ENCODE data around the gene PRKD1. TPM values are rescaled to one million over a fixed set of nuclear protein-coding genes. Genes with fewer than 3 reads are reported as not detected.

PRKD1 gene
- total and polyA plus RNA-seq, 2 of the 13 experiments (the other 11 are each of a cell fraction or from before 2014, with no cell fraction given): 0.22 to 1.3 TPM

DNA sequence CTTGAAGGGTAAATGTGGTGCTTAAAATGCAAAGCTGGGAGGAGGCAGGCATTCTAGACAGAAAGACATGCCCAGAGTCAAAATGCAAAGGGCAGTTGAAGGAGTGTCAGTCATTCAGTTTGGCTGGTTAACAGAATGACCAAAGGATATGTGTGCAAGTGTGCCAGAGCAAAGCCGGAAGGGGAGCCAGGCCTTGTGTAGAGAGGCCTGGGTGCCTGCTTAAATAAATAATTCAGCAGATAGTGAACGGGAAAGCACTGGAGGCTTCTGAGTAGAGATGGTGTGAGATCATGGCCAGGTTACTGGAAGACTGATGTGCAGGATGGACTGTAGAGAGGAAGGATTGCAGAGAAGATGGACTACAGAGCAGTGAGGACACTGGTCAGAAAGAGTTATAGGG is 244.9 kb downstream of the PRKD1 start:
- ATAC-seq: no peak
- no peaks in the 10 kb centered on the region for H4K20me1 ChIP-seq (ENCODE audit: insufficient read depth, low read length)
- H3K9ac ChIP-seq (ENCODE audit: insufficient read depth, low read depth, low read length): no peak overlapping the region
- intact Hi-C loops (cut with micrococcal nuclease; ENCODE audit: unreplicated experiment) (no loop called here), in situ Hi-C loops (cut with HindIII; ENCODE audit: extremely low pct_ligation_motif_present, low pct_unique_long_range_greater_than_20kb) (no loop called here)
- no TSS peak for BruUV-seq (replicated peaks)
- no peak overlapping the region for H3K4me2 ChIP-seq (ENCODE audit: low read depth, low read length)
- TF ChIP-seq SETDB1 (CRISPR knock-in tag; IDR thresholded peaks at IDR 0.05; ENCODE audit: borderline replicate concordance) (no peak), TCF7 (IDR thresholded peaks at IDR 0.05; ENCODE audit: low read depth) (no peak)
- WGBS (ENCODE audit: low lambda C conversion rate): 13% methylated on average over 2 of the region's 2 CpGs
- H3K27me3 ChIP-seq (ENCODE audit: control insufficient read depth in 1 of 2, insufficient read depth in 2 of 2, low read length in 2 of 2): no peaks in the 10 kb centered on the region
- ChIA-PET CTCF (ENCODE audit: low intra/inter-chr PET ratio, low total read pairs) (no interaction called here), POLR2A (no interaction called here)
- no peaks in the 10 kb centered on the region for H3K79me2 ChIP-seq (ENCODE audit: insufficient read depth, low read length)
- DNase-seq (ENCODE audit: low spot score): no peak
- no peak overlapping the region for H2AFZ ChIP-seq (ENCODE audit: low read length)
- no peak for FAIRE-seq
- no peaks in the 10 kb centered on the region for H3K4me1 ChIP-seq (ENCODE audit: insufficient read depth, low read length)
- no peak overlapping the region for H3K27ac ChIP-seq (ENCODE audit: extremely low read length, insufficient read depth, low read length)
- peaks cover 97% of the 10 kb centered on the region for H3K9me3 ChIP-seq (ENCODE audit: low read length)
- H3K4me3 ChIP-seq (replicated peaks in 1 of 3; ENCODE audit: insufficient read depth in 1 of 3, low read depth in 2 of 3, low read length in 3 of 3): no peak overlapping the region
- H3K36me3 ChIP-seq (replicated peaks in 1 of 2; ENCODE audit: control insufficient read depth in 1 of 2, insufficient read depth in 2 of 2, low read length in 2 of 2): no peaks in the 10 kb centered on the region

DNA sequence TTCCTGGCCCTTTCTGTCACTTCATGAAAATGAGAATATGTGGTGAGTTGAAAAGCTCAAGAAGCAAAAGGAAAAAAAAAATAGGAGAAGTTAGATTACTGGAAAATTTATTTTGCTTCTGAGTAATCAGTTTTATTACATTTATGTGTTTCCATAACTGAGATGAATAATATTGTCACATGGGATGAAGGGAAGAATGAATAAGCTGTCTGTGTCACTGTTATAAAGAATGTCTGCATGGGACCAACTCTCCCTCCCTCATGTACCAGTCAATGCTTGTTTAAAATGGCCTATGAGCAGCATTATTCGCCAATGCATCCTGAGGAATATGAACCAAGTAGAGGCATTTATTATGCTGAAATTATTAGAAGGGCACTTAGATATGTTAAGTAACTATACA is 246.3 kb downstream of the PRKD1 start:
- BruUV-seq (replicated peaks): no TSS peak
- intact Hi-C loops (cut with micrococcal nuclease; ENCODE audit: unreplicated experiment) (no loop called here), in situ Hi-C loops (cut with HindIII; ENCODE audit: extremely low pct_ligation_motif_present, low pct_unique_long_range_greater_than_20kb) (no loop called here)
- Histone ChIP-seq H3K79me2 (ENCODE audit: insufficient read depth, low read length) (no peaks in the 10 kb centered on the region), H3K27me3 (ENCODE audit: control insufficient read depth in 1 of 2, insufficient read depth in 2 of 2, low read length in 2 of 2) (no peaks in the 10 kb centered on the region), H2AFZ (ENCODE audit: low read length) (no peak overlapping the region), H3K36me3 (replicated peaks in 1 of 2; ENCODE audit: control insufficient read depth in 1 of 2, insufficient read depth in 2 of 2, low read length in 2 of 2) (no peaks in the 10 kb centered on the region), H3K9me3 (ENCODE audit: low read length) (peaks cover 97% of the 10 kb centered on the region), H3K4me2 (ENCODE audit: low read depth, low read length) (no peak overlapping the region), H4K20me1 (ENCODE audit: insufficient read depth, low read length) (no peaks in the 10 kb centered on the region), H3K4me1 (ENCODE audit: insufficient read depth, low read length) (no peaks in the 10 kb centered on the region), H3K27ac (ENCODE audit: extremely low read length, insufficient read depth, low read length) (no peak overlapping the region), H3K9ac (ENCODE audit: insufficient read depth, low read depth, low read length) (no peak overlapping the region), H3K4me3 (replicated peaks in 1 of 3; ENCODE audit: insufficient read depth in 1 of 3, low read depth in 2 of 3, low read length in 3 of 3) (no peak overlapping the region)
- ChIA-PET CTCF (ENCODE audit: low intra/inter-chr PET ratio, low total read pairs) (no interaction called here), POLR2A (no interaction called here)
- ATAC-seq: no peak
- no peak for DNase-seq (ENCODE audit: low spot score)
- 20% methylated on average over 1 of the region's 1 CpG for WGBS (ENCODE audit: low lambda C conversion rate)
- FAIRE-seq: no peak
- TF ChIP-seq ZNF510 (CRISPR knock-in tag; IDR thresholded peaks at IDR 0.05; ENCODE audit: low read depth): no peak
- TF ChIP-seq POLR2AphosphoS2 (IDR thresholded peaks at IDR 0.05; ENCODE audit: low read depth, low read length): no peak
- TF ChIP-seq NR2F6 (IDR thresholded peaks at IDR 0.05): no peak
- no peak for TF ChIP-seq NR2F6 (CRISPR knock-in tag; IDR thresholded peaks at IDR 0.05)
- TF ChIP-seq RAD21 (CRISPR knock-in tag; IDR thresholded peaks at IDR 0.05): no peak
- TF ChIP-seq, protein P1, sequence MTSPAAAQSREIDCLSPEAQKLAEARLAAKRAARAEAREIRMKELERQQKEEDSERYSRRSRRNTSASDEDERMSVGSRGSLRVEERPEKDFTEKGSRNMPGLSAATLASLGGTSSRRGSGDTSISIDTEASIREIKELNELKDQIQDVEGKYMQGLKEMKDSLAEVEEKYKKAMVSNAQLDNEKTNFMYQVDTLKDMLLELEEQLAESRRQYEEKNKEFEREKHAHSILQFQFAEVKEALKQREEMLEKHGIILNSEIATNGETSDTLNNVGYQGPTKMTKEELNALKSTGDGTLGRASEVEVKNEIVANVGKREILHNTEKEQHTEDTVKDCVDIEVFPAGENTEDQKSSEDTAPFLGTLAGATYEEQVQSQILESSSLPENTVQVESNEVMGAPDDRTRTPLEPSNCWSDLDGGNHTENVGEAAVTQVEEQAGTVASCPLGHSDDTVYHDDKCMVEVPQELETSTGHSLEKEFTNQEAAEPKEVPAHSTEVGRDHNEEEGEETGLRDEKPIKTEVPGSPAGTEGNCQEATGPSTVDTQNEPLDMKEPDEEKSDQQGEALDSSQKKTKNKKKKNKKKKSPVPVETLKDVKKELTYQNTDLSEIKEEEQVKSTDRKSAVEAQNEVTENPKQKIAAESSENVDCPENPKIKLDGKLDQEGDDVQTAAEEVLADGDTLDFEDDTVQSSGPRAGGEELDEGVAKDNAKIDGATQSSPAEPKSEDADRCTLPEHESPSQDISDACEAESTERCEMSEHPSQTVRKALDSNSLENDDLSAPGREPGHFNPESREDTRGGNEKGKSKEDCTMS (CRISPR knock-in tag; conservative IDR thresholded peaks at IDR 0.05): no peak
- TF ChIP-seq, protein P2, sequence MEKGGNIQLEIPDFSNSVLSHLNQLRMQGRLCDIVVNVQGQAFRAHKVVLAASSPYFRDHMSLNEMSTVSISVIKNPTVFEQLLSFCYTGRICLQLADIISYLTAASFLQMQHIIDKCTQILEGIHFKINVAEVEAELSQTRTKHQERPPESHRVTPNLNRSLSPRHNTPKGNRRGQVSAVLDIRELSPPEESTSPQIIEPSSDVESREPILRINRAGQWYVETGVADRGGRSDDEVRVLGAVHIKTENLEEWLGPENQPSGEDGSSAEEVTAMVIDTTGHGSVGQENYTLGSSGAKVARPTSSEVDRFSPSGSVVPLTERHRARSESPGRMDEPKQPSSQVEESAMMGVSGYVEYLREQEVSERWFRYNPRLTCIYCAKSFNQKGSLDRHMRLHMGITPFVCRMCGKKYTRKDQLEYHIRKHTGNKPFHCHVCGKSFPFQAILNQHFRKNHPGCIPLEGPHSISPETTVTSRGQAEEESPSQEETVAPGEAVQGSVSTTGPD (CRISPR knock-in tag; IDR thresholded peaks at IDR 0.05): no peak
- TF ChIP-seq KMT2A (CRISPR knock-in tag; IDR thresholded peaks at IDR 0.05): no peak
- TF ChIP-seq, protein P3, sequence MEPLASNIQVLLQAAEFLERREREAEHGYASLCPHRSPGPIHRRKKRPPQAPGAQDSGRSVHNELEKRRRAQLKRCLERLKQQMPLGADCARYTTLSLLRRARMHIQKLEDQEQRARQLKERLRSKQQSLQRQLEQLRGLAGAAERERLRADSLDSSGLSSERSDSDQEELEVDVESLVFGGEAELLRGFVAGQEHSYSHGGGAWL (CRISPR knock-in tag; IDR thresholded peaks at IDR 0.05): no peak
- no peak for TF ChIP-seq ZNF260 (CRISPR knock-in tag; IDR thresholded peaks at IDR 0.05; ENCODE audit: borderline replicate concordance, low read depth)
- no peak for TF ChIP-seq RBFOX2 (IDR thresholded peaks at IDR 0.05; ENCODE audit: low read depth, low read length)
- TF ChIP-seq ZNF441 (CRISPR knock-in tag; IDR thresholded peaks at IDR 0.05; ENCODE audit: borderline replicate concordance): no peak
- no peak for TF ChIP-seq NFE2 (CRISPR knock-in tag; IDR thresholded peaks at IDR 0.05)
- TF ChIP-seq, protein P4, sequence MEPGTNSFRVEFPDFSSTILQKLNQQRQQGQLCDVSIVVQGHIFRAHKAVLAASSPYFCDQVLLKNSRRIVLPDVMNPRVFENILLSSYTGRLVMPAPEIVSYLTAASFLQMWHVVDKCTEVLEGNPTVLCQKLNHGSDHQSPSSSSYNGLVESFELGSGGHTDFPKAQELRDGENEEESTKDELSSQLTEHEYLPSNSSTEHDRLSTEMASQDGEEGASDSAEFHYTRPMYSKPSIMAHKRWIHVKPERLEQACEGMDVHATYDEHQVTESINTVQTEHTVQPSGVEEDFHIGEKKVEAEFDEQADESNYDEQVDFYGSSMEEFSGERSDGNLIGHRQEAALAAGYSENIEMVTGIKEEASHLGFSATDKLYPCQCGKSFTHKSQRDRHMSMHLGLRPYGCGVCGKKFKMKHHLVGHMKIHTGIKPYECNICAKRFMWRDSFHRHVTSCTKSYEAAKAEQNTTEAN (CRISPR knock-in tag; conservative IDR thresholded peaks at IDR 0.05): no peak

Data from HepG2 (cell line).